Cardiac fibroblast (primary cell): ENCODE results near the gene ZBTB39.

Experiments used
- DNase-seq, 2 donors: peaks; one replicate each; pipeline versions ENCODE4 v3.0.0 to v3.0.0-alpha.2; 2010; ENCODE audit warnings: low read depth in 2 of 2
- H3K4me3 ChIP-seq, 2 donors: replicated peaks in 1 of 2; 1 replicate in 1 of 2; 2 replicates in 1 of 2; pipeline ENCODE4 v1.5.1; 2011; ENCODE audit warnings: low read depth in 2 of 2, low read length in 2 of 2, mild to moderate bottlenecking in 2 of 2, moderate library complexity in 1 of 2
- CTCF ChIP-seq: IDR thresholded peaks from one replicate; pipeline ENCODE4 v1.5.1; 2011; ENCODE audit warnings: low read depth, mild to moderate bottlenecking, low read length, inconsistent platforms

Gene ZBTB39

GRCh38 chr12:57048423-57049118 lies 42.2 kb upstream of the ZBTB39 start:
- H3K4me3 ChIP-seq = no peak overlapping the region
- TF ChIP-seq CTCF = no peak
- DNase-seq = no peak

GRCh38 chr12:57047981-57048380 lies 41.6 kb upstream of the ZBTB39 start:
- no peak for TF ChIP-seq CTCF

DNA sequence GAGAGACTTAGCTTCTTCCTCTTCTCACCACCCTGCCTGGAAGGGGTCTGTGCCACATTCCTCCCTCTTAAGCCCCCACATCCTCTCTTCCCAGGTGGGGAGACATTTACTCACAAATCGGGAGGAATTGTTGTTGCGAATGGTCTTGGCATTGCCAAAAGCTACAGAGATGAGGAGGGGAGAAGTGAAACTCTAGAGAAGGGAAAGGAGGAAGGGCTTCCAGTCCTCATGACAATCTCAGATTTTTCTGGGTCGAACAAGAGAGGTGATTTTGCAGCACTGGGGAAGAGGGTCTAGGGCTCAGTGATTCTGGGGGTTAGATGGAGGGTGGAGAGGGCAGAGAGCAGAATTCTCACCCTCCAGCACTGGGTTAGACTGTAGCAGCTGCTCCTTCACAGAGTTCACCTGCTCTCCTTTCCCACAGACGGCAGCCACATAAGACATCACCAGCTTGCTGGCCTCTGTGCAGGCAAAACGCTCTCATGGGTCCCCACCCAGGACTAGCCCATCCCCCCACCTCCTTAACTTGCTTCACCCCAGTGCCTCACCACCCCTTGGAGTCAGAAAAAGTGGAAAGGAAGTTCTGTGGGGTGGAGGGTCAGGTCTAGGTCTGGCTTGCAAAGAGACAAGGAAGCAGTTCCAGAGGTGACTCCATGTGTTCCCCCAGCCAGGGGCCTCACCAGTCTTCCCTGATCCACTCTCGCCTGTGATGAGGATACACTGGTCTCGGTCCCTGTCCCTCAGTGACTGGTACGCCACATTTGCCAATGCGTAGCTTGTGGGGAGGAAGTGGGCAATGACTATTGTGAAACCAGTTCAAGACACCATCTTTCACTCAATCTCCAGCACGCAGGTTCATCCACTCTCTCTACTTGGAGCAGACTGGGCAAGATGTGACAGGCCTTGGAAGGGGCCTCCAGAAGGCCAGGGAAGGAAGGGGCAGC lies 40.9 kb upstream of the ZBTB39 start:
- TF ChIP-seq CTCF = no peak
- no peak for DNase-seq
- no peak overlapping the region for H3K4me3 ChIP-seq

More at GRCh38 chr12:57047981-57048380, 41.6 kb upstream of the ZBTB39 start:
- H3K4me3 ChIP-seq = no peak overlapping the region
- no peak for DNase-seq

- H3K4me3 ChIP-seq = no peak overlapping the region
- DNase-seq = no peak
- no peak for TF ChIP-seq CTCF
Observed at GRCh38 chr12:57046086-57046791, 39.9 kb upstream of the ZBTB39 start.

GRCh38 chr12:57044889-57045288 lies 38.5 kb upstream of the ZBTB39 start:
- no peak for TF ChIP-seq CTCF
- H3K4me3 ChIP-seq = no peak overlapping the region
- no peak for DNase-seq

DNA sequence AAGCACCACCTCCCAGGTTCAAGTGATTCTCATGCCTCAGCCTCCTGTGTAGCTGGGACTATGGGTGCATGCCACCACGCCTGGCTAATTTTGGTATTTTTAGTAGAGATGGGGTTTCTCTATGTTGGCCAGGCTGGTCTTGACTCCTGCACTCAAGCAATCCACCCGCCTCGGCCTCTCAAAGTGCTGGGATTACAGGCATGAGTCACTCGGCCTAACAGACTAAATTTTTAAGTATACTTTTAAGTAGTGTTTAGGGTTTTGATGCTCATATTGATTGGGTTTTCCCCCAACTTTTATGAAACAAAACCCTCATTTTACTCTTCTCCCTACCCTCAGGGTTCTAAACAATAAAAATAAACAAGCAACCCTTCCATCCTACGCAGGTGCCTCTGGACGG lies 38.1 kb upstream of the ZBTB39 start:
- no peak for TF ChIP-seq CTCF
- DNase-seq = no peak
- H3K4me3 ChIP-seq = no peak overlapping the region
